GM18499 (cell line): ENCODE data around the gene ATG9B.
"Not testable (repeated sequence)": the region's sequence is repeated elsewhere in the genome, so short reads cannot be mapped to it uniquely, and the experiment has no call there.

Source experiments
- ATAC-seq: cut with Tn5 transposase; IDR thresholded peaks from one replicate; pipeline ENCODE4 v1.9.1; 2021; ENCODE audit warnings: moderate number of reproducible peaks; ENCODE audit not compliant: insufficient read depth, unreplicated experiment

The ATG9B gene

GRCh38 chr7:151059367-151060112, 35.2 kb upstream of the ATG9B start, which contains the start of gene SLC4A2:
Gene SLC4A2 (plus strand): TSS chr7:151059589. CDS start chr7:151061988, 2,399 bp downstream.
- ATAC-seq = no peak

GRCh38 chr7:151058781-151059366, 34.6 kb upstream of the ATG9B start:
- no peak for ATAC-seq

- peak; percentile 65 for ATAC-seq
Measured at GRCh38 chr7:151057989-151058780, 33.9 kb upstream of the ATG9B start.

- ATAC-seq = peak; percentile 11
Measured at GRCh38 chr7:151057506-151057988, 33.3 kb upstream of the ATG9B start, which contains the start of gene CDK5. Gene CDK5 (minus strand): TSS chr7:151057897. CDS start chr7:151057848, 49 bp downstream.

- ATAC-seq = no peak
Measured at GRCh38 chr7:151056666-151057505, 32.6 kb upstream of the ATG9B start.

GRCh38 chr7:151056283-151056665, 32.0 kb upstream of the ATG9B start:
- no peak for ATAC-seq

- ATAC-seq = no peak
Measured at GRCh38 chr7:151053751-151054150, 29.5 kb upstream of the ATG9B start.

GRCh38 chr7:151053096-151053495, 28.8 kb upstream of the ATG9B start:
- no peak for ATAC-seq

GRCh38 chr7:151051108-151051507, 26.8 kb upstream of the ATG9B start:
- ATAC-seq = no peak

GRCh38 chr7:151048911-151049463, 24.7 kb upstream of the ATG9B start:
- no peak for ATAC-seq

GRCh38 chr7:151047976-151048815, 23.9 kb upstream of the ATG9B start, which contains the start of gene ASIC3:
Gene ASIC3 (plus strand): TSS chr7:151048531. CDS start chr7:151048886, 355 bp downstream.
- no peak for ATAC-seq

GRCh38 chr7:151046603-151047573, 22.6 kb upstream of the ATG9B start:
- no peak for ATAC-seq

GRCh38 chr7:151045967-151046366, 21.7 kb upstream of the ATG9B start:
- ATAC-seq = no peak

GRCh38 chr7:151045262-151045661, 21.0 kb upstream of the ATG9B start:
- no peak for ATAC-seq

GRCh38 chr7:151043959-151044358, 19.7 kb upstream of the ATG9B start:
- no peak for ATAC-seq

GRCh38 chr7:151043449-151043848, 19.2 kb upstream of the ATG9B start:
- ATAC-seq = not testable (repeated sequence)

GRCh38 chr7:151040616-151041375, 16.5 kb upstream of the ATG9B start:
- no peak for ATAC-seq
